Measurements from ENCODE around the gene GLT8D1. TPM values are rescaled to one million over a fixed set of nuclear protein-coding genes. Genes with fewer than 3 reads are reported as not detected.

The GLT8D1 gene
- total RNA-seq, 2 experiments from 2014 or later, result 37.0 to 46.3 TPM

GRCh38 chr3:52650439-52650838 lies 55.2 kb downstream of the GLT8D1 start:
- DNase-seq, result no peak
- peak overlapping the region; percentile 39 for H3K27ac Mint-ChIP-seq
- H3K4me3 Mint-ChIP-seq, result no peak overlapping the region
- H3K9me3 Mint-ChIP-seq (ENCODE audit: low read depth), result no peaks in the 10 kb centered on the region
- H3K36me3 Mint-ChIP-seq, result peaks cover 49% of the 10 kb centered on the region
- no peaks in the 10 kb centered on the region for H3K27me3 Mint-ChIP-seq
- peaks cover 9% of the 10 kb centered on the region for H3K4me1 Mint-ChIP-seq
- CTCF ChIA-PET, result interaction anchor here (1.6 kb wide), 1 partner anchor 35 kb away, joined by 4 read pairs; no protein-coding TSS in a partner anchor
- no peak for ATAC-seq

- CTCF ChIA-PET, result no interaction called here
- H3K36me3 Mint-ChIP-seq, result peaks cover 44% of the 10 kb centered on the region
- H3K27ac Mint-ChIP-seq, result no peak overlapping the region
These were observed 56.0 kb downstream of the GLT8D1 start for GRCh38 chr3:52649461-52650210.

DNA sequence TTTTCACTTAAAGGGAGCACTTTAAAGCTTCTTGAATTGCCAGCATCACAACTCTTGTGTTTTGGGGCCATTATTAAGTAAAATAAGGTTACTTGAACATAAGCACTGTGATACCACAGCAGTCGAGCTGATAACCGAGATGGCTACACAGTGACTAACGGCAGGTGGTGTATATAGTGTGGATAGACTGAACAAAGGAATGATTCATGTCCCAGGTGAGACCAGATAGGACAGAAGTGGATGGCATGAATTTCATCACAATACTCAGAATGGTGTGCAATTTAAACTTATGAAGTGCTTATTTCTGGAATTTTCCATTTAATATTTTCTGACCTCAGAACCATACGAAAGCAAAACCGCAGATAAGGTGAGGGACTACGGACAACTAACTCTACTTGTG lies 60.0 kb downstream of the GLT8D1 start:
- no peak overlapping the region for H3K4me3 Mint-ChIP-seq
- DNase-seq, result no peak
- ATAC-seq, result no peak
- CTCF ChIA-PET, result interaction anchor here (1.2 kb wide), 1 partner anchor 20 kb away, joined by 3 read pairs; no protein-coding TSS in a partner anchor
- no peaks in the 10 kb centered on the region for H3K9me3 Mint-ChIP-seq (ENCODE audit: low read depth)
- H3K27me3 Mint-ChIP-seq, result no peaks in the 10 kb centered on the region
- H3K4me1 Mint-ChIP-seq, result peaks cover 3% of the 10 kb centered on the region
- peaks cover 39% of the 10 kb centered on the region for H3K36me3 Mint-ChIP-seq
- H3K27ac Mint-ChIP-seq, result no peak overlapping the region

More at GRCh38 chr3:52649461-52650210, 56.0 kb downstream of the GLT8D1 start:
- no peak for DNase-seq
- peaks cover 9% of the 10 kb centered on the region for H3K4me1 Mint-ChIP-seq
- no peaks in the 10 kb centered on the region for H3K9me3 Mint-ChIP-seq (ENCODE audit: low read depth)
- no peak for ATAC-seq
- no peak overlapping the region for H3K4me3 Mint-ChIP-seq
- no peaks in the 10 kb centered on the region for H3K27me3 Mint-ChIP-seq

Other genes starting within 250 kb of the GLT8D1 start
- not detected for gene STAB1, start 210.5 kb downstream of the GLT8D1 start, total RNA-seq
- gene NT5DC2, start 171.9 kb downstream of the GLT8D1 start, total RNA-seq, result 10 to 100 TPM; 38.7 to 54.5 TPM
- gene UQCC5, start 169.2 kb downstream of the GLT8D1 start, total RNA-seq, result 10 to 100 TPM; 12.9 to 15.5 TPM
- 10 to 100 TPM; 69.7 to 73.3 TPM for gene PBRM1, start 19.9 kb downstream of the GLT8D1 start, total RNA-seq
- gene GNL3, start 19.8 kb downstream of the GLT8D1 start, total RNA-seq, result 100 to 1,000 TPM in 1 of 2 experiments, 10 to 100 TPM in 1; 86.8 to 116 TPM
- gene SPCS1, start 315 bp upstream of the GLT8D1 start, total RNA-seq, result 100 to 1,000 TPM in 1 of 2 experiments, 10 to 100 TPM in 1; 87.3 to 106 TPM
- 10 to 100 TPM; 26.7 to 27.9 TPM for gene NEK4, start 65.1 kb upstream of the GLT8D1 start, total RNA-seq
- not detected for gene ITIH1, start 71.8 kb upstream of the GLT8D1 start, total RNA-seq
- gene ITIH3, start 89.0 kb upstream of the GLT8D1 start, total RNA-seq, result not detected
- 10 to 100 TPM; 18.0 to 24.9 TPM for gene ITIH4, start 124.9 kb upstream of the GLT8D1 start, total RNA-seq
- gene MUSTN1, start 129.2 kb upstream of the GLT8D1 start, total RNA-seq, result 1 to 10 TPM in 1 of 2 experiments, under 1 TPM in 1; 0.40 to 3.0 TPM
- gene STIMATE, start 191.8 kb upstream of the GLT8D1 start, total RNA-seq, result 10 to 100 TPM; 43.3 to 47.8 TPM